GM12878 (cell line): ENCODE measurements around the gene GRIN2A. TPM values are rescaled to one million over a fixed set of nuclear protein-coding genes. Genes with fewer than 3 reads are reported as not detected.

Source experiments
- ATAC-seq: fragments of 200-7000 bp; cut with Tn5 transposase; 3 replicates; pipeline ENCODE4 v1.9.1; 2020; ENCODE audit warnings: mild to moderate bottlenecking, moderate library complexity
- BruUV-seq: library from RNA; stranded (reverse); fragments of 400-500 nt; replicated peaks from 2 replicates; lab custom pipeline; 2021; lab: Mats Ljungman, UMichigan
- CTCF ChIA-PET: fragments of 300-600 bp; sonication (Branson Sonifier 250); formaldehyde crosslinking; extraction: SDS; loops from one replicate; lab custom pipeline; 2021; ENCODE audit warnings: inconsistent platforms; lab: Yijun Ruan, JAX
- POLR2A ChIA-PET: fragments of 350-600 bp; formaldehyde crosslinking; extraction: SDS; loops from one replicate; lab custom pipeline; 2021; ENCODE audit warnings: inconsistent platforms; lab: Charles Lee
- RAD21 ChIA-PET: fragments of 300-600 bp; sonication (Branson Sonifier 250); formaldehyde crosslinking; loops from one replicate; lab custom pipeline; 2023; ENCODE audit warnings: antibody characterized with exemption; ENCODE audit not compliant: unreplicated experiment; lab: Charles Lee
- SMC1A ChIA-PET: fragments of 300-600 bp; sonication (Branson Sonifier 250); formaldehyde crosslinking; loops from one replicate; lab custom pipeline; 2023; ENCODE audit not compliant: unreplicated experiment, uncharacterized antibody; lab: Charles Lee
- DNase-seq: peaks from one replicate; pipeline ENCODE4 v3.0.0-alpha.2; 2011; ENCODE audit warnings: low read depth, low spot score
- FAIRE-seq: peaks from 3 replicates; lab custom pipeline; 2011; peaks lifted over from hg19 to GRCh38; lab: Jason Lieb, UNC
- H2AFZ ChIP-seq: 2 replicates; pipeline ENCODE4 v1.6.0; 2011; ENCODE audit warnings: low read depth, low read length, control low read depth; ENCODE audit not compliant: control insufficient read depth
- H3K27ac ChIP-seq: 2 replicates; pipeline ENCODE4 v1.5.1; 2011; ENCODE audit warnings: control low read depth; ENCODE audit not compliant: control insufficient read depth, insufficient read depth
- H3K27me3 ChIP-seq, 2 experiments: replicated peaks in 1 of 2; 2 replicates each; pipeline versions ENCODE4 v1.6.0 to v1.6.1; 2011; ENCODE audit warnings: low read length in 1 of 2; ENCODE audit not compliant: control insufficient read depth in 2 of 2, insufficient read depth in 2 of 2
- H3K36me3 ChIP-seq, 2 experiments: 2 replicates each; pipeline ENCODE4 v1.5.1; 2011; ENCODE audit warnings: low read length in 1 of 2; ENCODE audit not compliant: control insufficient read depth in 2 of 2, insufficient read depth in 2 of 2
- H3K4me1 ChIP-seq: 2 replicates; pipeline ENCODE4 v1.6.1; 2011; ENCODE audit warnings: mild to moderate bottlenecking, low read length, moderate library complexity, mixed read lengths; ENCODE audit not compliant: control insufficient read depth, insufficient read depth
- H3K4me2 ChIP-seq: 2 replicates; pipeline ENCODE4 v1.6.0; 2011; ENCODE audit warnings: control low read depth; ENCODE audit not compliant: control insufficient read depth, insufficient read depth
- H3K4me3 ChIP-seq: fragments of 200-600 bp; sonication (generic); 2 replicates; pipeline ENCODE4 v1.5.1; 2016
- H3K79me2 ChIP-seq: 2 replicates; pipeline ENCODE4 v1.6.0; 2011; ENCODE audit warnings: low read length; ENCODE audit not compliant: control insufficient read depth, insufficient read depth
- H3K9ac ChIP-seq: 2 replicates; pipeline ENCODE4 v1.8.0; 2011; ENCODE audit warnings: low read length, control low read depth, mixed read lengths; ENCODE audit not compliant: control insufficient read depth, insufficient read depth
- H3K9me3 ChIP-seq: replicated peaks from 3 replicates; pipeline ENCODE4 v1.5.1; 2011; ENCODE audit warnings: mild to moderate bottlenecking, low read length; ENCODE audit not compliant: control insufficient read depth, insufficient read depth
- H4K20me1 ChIP-seq: 2 replicates; pipeline ENCODE4 v1.6.0; 2011; ENCODE audit not compliant: control insufficient read depth, insufficient read depth
- ATF3 ChIP-seq: IDR thresholded peaks from 2 replicates; pipeline ENCODE4 v1.6.1; 2011; ENCODE audit warnings: low read depth, mild to moderate bottlenecking, low read length, moderate library complexity, borderline replicate concordance; ENCODE audit errors: extremely low read depth
- BCL3 ChIP-seq: IDR thresholded peaks from 2 replicates; pipeline ENCODE4 v1.6.1; 2011; ENCODE audit warnings: borderline replicate concordance, low read depth, mild to moderate bottlenecking, moderate library complexity, low read length; ENCODE audit not compliant: insufficient read depth, poor library complexity, severe bottlenecking
- NR2C2 ChIP-seq: IDR thresholded peaks from 2 replicates; pipeline ENCODE4 v1.6.1; 2011; ENCODE audit warnings: borderline replicate concordance, low read depth; ENCODE audit not compliant: control insufficient read depth, insufficient read length
- SMC3 ChIP-seq: IDR thresholded peaks from 2 replicates; pipeline ENCODE4 v1.6.1; 2011; ENCODE audit warnings: low read length, improper control_type of control experiment, borderline replicate concordance
- ZNF384 ChIP-seq: IDR thresholded peaks from 2 replicates; pipeline ENCODE4 v1.6.1; 2012; ENCODE audit warnings: low read depth, mild to moderate bottlenecking, low read length, improper control_type of control experiment, borderline replicate concordance
- WGBS: methylation state at CpG from one replicate; pipeline ENCODE4 v1.1.6; 2016; ENCODE audit warnings: low lambda C conversion rate; ENCODE audit not compliant: insufficient replicate concordance, insufficient coverage; ENCODE audit errors: missing lambda C conversion rate; 5-methylcytosine and 5-hydroxymethylcytosine counted together
- in situ Hi-C: fragments of 300-500 bp; cut with MboI; formaldehyde crosslinking; loops from 9 replicates; pipeline ENCODE4 v1.14.3; 2018; ENCODE audit warnings: mixed read lengths
- intact Hi-C: fragments of 100-400 bp; cut with micrococcal nuclease; formaldehyde crosslinking; loops from one replicate; pipeline ENCODE4 v1.14.2; 2022; ENCODE audit not compliant: unreplicated experiment
- polyA plus RNA-seq, 11 experiments: library from polyadenylated mRNA; depleted of rRNA in 4 of 11; unstranded in 6 of 11; stranded (reverse) in 5 of 11; fragments of >200 nt; fragmentation: Nextera tagmentation in 4 of 11; fragmentation: Illumina TruSeq in 1 of 11; extraction: Ambion mirVana in 4 of 11; extraction: Trizol in 1 of 11; gene quantifications; 1 replicate in 1 of 11; 2 replicates in 10 of 11; pipeline versions ENCODE4 v1.2.1 to v1.2.3, GENCODE V29; 2011 to 2016; ENCODE audit warnings: inconsistent platforms in 2 of 11, missing spikeins in 2 of 11, low read depth in 1 of 11
- total RNA-seq, 4 experiments: library from RNA; depleted of rRNA in 3 of 4; stranded (reverse); fragments of >200 nt in 3 of 4; fragmentation: Illumina TruSeq in 1 of 4; extraction: Trizol in 1 of 4; gene quantifications; 2 replicates each; pipeline versions ENCODE4 v1.2.1 to v1.2.3, GENCODE V29; 2013 to 2021

GRIN2A gene
- total and polyA plus RNA-seq, 10 of the 15 experiments (the other 5 are each of a cell fraction or from before 2014, with no cell fraction given) = 2.4 to 13.3 (median 7.3) TPM

GRCh38 chr16:9941245-9941644 lies 241.0 kb downstream of the GRIN2A start:
- in situ Hi-C loops (no loop called here), intact Hi-C loops (no loop called here)
- 25% methylated on average over 3 of the region's 3 CpGs for WGBS
- H3K4me2 ChIP-seq = no peak overlapping the region
- H3K27me3 ChIP-seq = no peaks in the 10 kb centered on the region; a peak in 1 of 4 replicates
- ChIA-PET SMC1A (interaction anchor here (5.8 kb wide), 1 partner anchor 13 kb away, joined by 39 read pairs; no protein-coding TSS in a partner anchor), RAD21 (interaction anchor here (0.9 to 1.9 kb wide), 2 partner anchors 11 to 118 kb away, joined by 4 read pairs; no protein-coding TSS in a partner anchor), CTCF (interaction anchor here (2.8 kb wide), 1 partner anchor 11 kb away, joined by 7 read pairs; no protein-coding TSS in a partner anchor)
- H3K9me3 ChIP-seq = no peaks in the 10 kb centered on the region; the same call in 2 of the 3 replicates
- no peaks in the 10 kb centered on the region for H4K20me1 ChIP-seq
- ATAC-seq = no peak
- H3K79me2 ChIP-seq = no peaks in the 10 kb centered on the region
- no peaks in the 10 kb centered on the region for H3K36me3 ChIP-seq
- no peak overlapping the region for H3K27ac ChIP-seq
- H3K4me1 ChIP-seq = no peaks in the 10 kb centered on the region; the same call in 1 of the 2 replicates
- H3K9ac ChIP-seq = no peak overlapping the region
- no TSS peak for BruUV-seq
- DNase-seq = no peak
- H3K4me3 ChIP-seq = no peak overlapping the region
- no peak overlapping the region for H2AFZ ChIP-seq
- FAIRE-seq = no peak
- TF ChIP-seq BCL3 (no peak), NR2C2 (no peak), SMC3 (no peak), ZNF384 (no peak), ATF3 (no peak)
- TF ChIP-seq, all 136 proteins: peak for 0
- POLR2A ChIA-PET = no interaction called here
